ENCODE measurements around the gene EHD3.

DNA sequence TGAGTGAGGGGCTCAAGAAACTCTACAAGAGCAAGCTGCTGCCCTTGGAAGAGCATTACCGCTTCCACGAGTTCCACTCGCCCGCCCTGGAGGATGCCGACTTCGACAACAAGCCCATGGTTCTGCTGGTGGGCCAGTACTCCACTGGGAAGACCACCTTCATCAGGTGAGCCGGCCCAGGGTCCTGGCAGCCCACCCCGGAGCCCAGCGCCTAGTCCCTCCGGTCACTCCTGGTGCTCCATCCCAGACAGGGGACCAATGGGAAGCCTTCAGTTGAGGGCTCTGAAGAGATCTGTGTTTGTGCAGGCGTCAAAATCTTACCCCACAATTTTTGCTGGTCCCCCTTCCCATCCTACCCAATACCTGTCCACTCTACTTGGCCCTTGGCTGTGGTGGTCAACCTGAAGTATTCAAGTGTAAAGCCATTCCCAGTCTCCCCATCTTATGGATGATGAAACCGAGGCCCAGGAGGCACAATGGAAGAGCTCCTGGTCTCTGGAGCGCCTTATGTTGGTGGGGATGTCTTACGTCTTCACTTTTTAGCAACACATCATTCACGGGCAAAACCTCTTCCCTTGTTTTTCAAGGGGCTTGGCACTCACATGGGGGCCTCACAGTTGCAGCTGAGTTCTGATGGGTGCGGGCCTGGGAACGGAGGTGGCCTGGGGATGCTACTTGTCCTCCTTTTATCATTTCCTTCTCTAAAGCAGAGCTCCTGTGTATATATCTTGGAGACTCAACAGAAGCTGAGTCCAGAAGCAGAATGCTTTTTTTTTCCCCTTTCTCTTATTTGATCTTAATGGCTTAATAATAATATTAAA lies 941 bp downstream of the EHD3 start:
- no peak for TF ChIP-seq POLR2A (IDR thresholded peaks at IDR 0.05)
- TF ChIP-seq, protein P1, sequence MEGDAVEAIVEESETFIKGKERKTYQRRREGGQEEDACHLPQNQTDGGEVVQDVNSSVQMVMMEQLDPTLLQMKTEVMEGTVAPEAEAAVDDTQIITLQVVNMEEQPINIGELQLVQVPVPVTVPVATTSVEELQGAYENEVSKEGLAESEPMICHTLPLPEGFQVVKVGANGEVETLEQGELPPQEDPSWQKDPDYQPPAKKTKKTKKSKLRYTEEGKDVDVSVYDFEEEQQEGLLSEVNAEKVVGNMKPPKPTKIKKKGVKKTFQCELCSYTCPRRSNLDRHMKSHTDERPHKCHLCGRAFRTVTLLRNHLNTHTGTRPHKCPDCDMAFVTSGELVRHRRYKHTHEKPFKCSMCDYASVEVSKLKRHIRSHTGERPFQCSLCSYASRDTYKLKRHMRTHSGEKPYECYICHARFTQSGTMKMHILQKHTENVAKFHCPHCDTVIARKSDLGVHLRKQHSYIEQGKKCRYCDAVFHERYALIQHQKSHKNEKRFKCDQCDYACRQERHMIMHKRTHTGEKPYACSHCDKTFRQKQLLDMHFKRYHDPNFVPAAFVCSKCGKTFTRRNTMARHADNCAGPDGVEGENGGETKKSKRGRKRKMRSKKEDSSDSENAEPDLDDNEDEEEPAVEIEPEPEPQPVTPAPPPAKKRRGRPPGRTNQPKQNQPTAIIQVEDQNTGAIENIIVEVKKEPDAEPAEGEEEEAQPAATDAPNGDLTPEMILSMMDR (IDR thresholded peaks at IDR 0.05) = no peak

Measured in testis (tissue), 2 donors.